HCT116 (cell line): ENCODE results near the gene ABCG8. TPM values are rescaled to one million over a fixed set of nuclear protein-coding genes. Genes with fewer than 3 reads are reported as not detected.

Experiments used
- ATAC-seq: fragments of 200-7000 bp; cut with Tn5 transposase; 2 replicates; pipeline ENCODE4 v1.9.1; 2020; ENCODE audit warnings: mild to moderate bottlenecking, moderate library complexity
- BruUV-seq: library from RNA; stranded (reverse); fragments of 400-500 nt; replicated peaks from 2 replicates; lab custom pipeline; 2021; lab: Mats Ljungman, UMichigan
- CTCF ChIA-PET: fragments of 300-600 bp; sonication (Branson Sonifier 250); formaldehyde crosslinking; loops from one replicate; lab custom pipeline; 2021; ENCODE audit warnings: antibody characterized with exemption; lab: Charles Lee
- POLR2A ChIA-PET: fragments of 300-600, 350-600 bp; sonication (Branson Sonifier 250); formaldehyde crosslinking; loops from one replicate; lab custom pipeline; 2021; ENCODE audit warnings: antibody characterized with exemption; lab: Charles Lee
- RAD21 ChIA-PET, 2 experiments: fragments of 300-600 bp; sonication (Branson Sonifier 250); formaldehyde crosslinking; loops; one replicate each; lab custom pipeline; 2023; ENCODE audit warnings: low total read pairs in 2 of 2; ENCODE audit not compliant: uncharacterized antibody in 2 of 2, unreplicated experiment in 2 of 2, low non-redundant PET in 1 of 2; lab: Charles Lee
- DNase-seq: peaks from one replicate; pipeline ENCODE4 v3.0.0-alpha.2; 2010; ENCODE audit warnings: low read depth, low spot score
- H2AFZ ChIP-seq: fragments of 200-600 bp; shearing (Covaris generic), sonication (generic); 2 replicates; pipeline ENCODE4 v1.6.1; 2017; ENCODE audit warnings: low read depth, mixed run types, mixed read lengths, antibody characterized with exemption, low read length; ENCODE audit not compliant: poor library complexity, severe bottlenecking
- H3K27ac ChIP-seq: 2 replicates; pipeline ENCODE4 v1.5.1; 2012; ENCODE audit warnings: low read depth, low read length
- H3K27me3 ChIP-seq: fragments of 200-600 bp; sonication (generic); 2 replicates; pipeline ENCODE4 v1.6.1; 2016; ENCODE audit warnings: mixed run types, low read length, mixed read lengths; ENCODE audit not compliant: insufficient read depth
- H3K36me3 ChIP-seq, 2 experiments: fragments of 200-500 bp in 1 of 2; fragments of 200-600 bp in 1 of 2; sonication (Bioruptor generic) in 1 of 2; sonication (generic) in 1 of 2; 2 replicates each; pipeline versions ENCODE4 v1.5.1 to v1.6.1; 2014 to 2016; ENCODE audit warnings: low read length in 2 of 2, inconsistent platforms in 1 of 2, mixed read lengths in 1 of 2, mixed run types in 1 of 2; ENCODE audit not compliant: insufficient read depth in 2 of 2, control insufficient read depth in 1 of 2
- H3K4me1 ChIP-seq, 2 experiments: fragments of 200-600 bp in 1 of 2; sonication (generic) in 1 of 2; 2 replicates each; pipeline versions ENCODE4 v1.5.1 to v1.6.1; 2012 to 2017; ENCODE audit warnings: low read length in 2 of 2, inconsistent platforms in 1 of 2, mild to moderate bottlenecking in 1 of 2, mixed read lengths in 1 of 2, mixed run types in 1 of 2, moderate library complexity in 1 of 2; ENCODE audit not compliant: insufficient read depth in 2 of 2, control insufficient read depth in 1 of 2
- H3K4me2 ChIP-seq: fragments of 200-600 bp; sonication (generic); 2 replicates; pipeline ENCODE4 v1.6.1; 2017; ENCODE audit warnings: mixed run types, low read length, mixed read lengths
- H3K4me3 ChIP-seq, 2 experiments: fragments of 200-600 bp in 1 of 2; sonication (generic) in 1 of 2; replicated peaks in 1 of 2; 2 replicates each; pipeline ENCODE4 v1.5.1; 2011 to 2016; ENCODE audit warnings: low read length in 2 of 2, control low read depth in 1 of 2, low read depth in 1 of 2, mild to moderate bottlenecking in 1 of 2, mixed read lengths in 1 of 2, mixed run types in 1 of 2
- H3K79me2 ChIP-seq: fragments of 200-600 bp; sonication (generic); 2 replicates; pipeline ENCODE4 v1.6.1; 2017; ENCODE audit warnings: mild to moderate bottlenecking, mixed run types, low read length, moderate library complexity, mixed read lengths; ENCODE audit not compliant: insufficient read depth
- H3K9ac ChIP-seq: fragments of 200-600 bp; sonication (generic); 2 replicates; pipeline ENCODE4 v1.6.1; 2016; ENCODE audit warnings: low read length, mixed read lengths
- H3K9me2 ChIP-seq: fragments of 200-600 bp; sonication (generic), shearing (Covaris generic); 2 replicates; pipeline ENCODE4 v1.6.1; 2017; ENCODE audit warnings: mixed run types, mild to moderate bottlenecking, moderate library complexity; ENCODE audit not compliant: insufficient read depth
- H3K9me3 ChIP-seq, 2 experiments: fragments of 200-500 bp in 1 of 2; fragments of 200-600 bp in 1 of 2; sonication (Bioruptor generic) in 1 of 2; sonication (generic) in 1 of 2; 2 replicates each; pipeline ENCODE4 v1.6.1; 2014 to 2017; ENCODE audit warnings: low read length in 2 of 2, mixed read lengths in 2 of 2, inconsistent platforms in 1 of 2, low read depth in 1 of 2, mild to moderate bottlenecking in 1 of 2, mixed run types in 1 of 2, moderate library complexity in 1 of 2; ENCODE audit not compliant: control insufficient read depth in 1 of 2, insufficient read depth in 1 of 2
- H4K20me1 ChIP-seq: fragments of 200-600 bp; sonication (generic), shearing (Covaris generic); 2 replicates; pipeline ENCODE4 v1.6.1; 2017; ENCODE audit warnings: mixed run types, mild to moderate bottlenecking, moderate library complexity; ENCODE audit not compliant: insufficient read depth
- ATF3 ChIP-seq: IDR thresholded peaks from 2 replicates; pipeline ENCODE4 v1.6.1; 2012
- CBX3 ChIP-seq: IDR thresholded peaks from 2 replicates; pipeline ENCODE4 v1.6.1; 2012; ENCODE audit warnings: low read depth
- ELF1 ChIP-seq: IDR thresholded peaks from 2 replicates; pipeline ENCODE4 v1.6.1; 2012; ENCODE audit warnings: low read depth, borderline replicate concordance
- JUND ChIP-seq: IDR thresholded peaks from 2 replicates; pipeline ENCODE4 v1.6.1; 2012
- MAX ChIP-seq: IDR thresholded peaks from 2 replicates; pipeline ENCODE4 v1.6.1; 2012
- POLR2AphosphoS5 ChIP-seq: IDR thresholded peaks from 2 replicates; pipeline ENCODE4 v1.6.1; 2011; ENCODE audit warnings: mild to moderate bottlenecking, low read depth, low read length, moderate library complexity
- REST ChIP-seq: IDR thresholded peaks from 2 replicates; pipeline ENCODE4 v1.6.1; 2012; ENCODE audit warnings: low read depth
- SIN3A ChIP-seq: IDR thresholded peaks from 2 replicates; pipeline ENCODE4 v1.6.1; 2012; ENCODE audit warnings: low read depth
- SRF ChIP-seq: IDR thresholded peaks from 2 replicates; pipeline ENCODE4 v1.6.1; 2012; ENCODE audit warnings: low read depth
- TCF7L2 ChIP-seq: IDR thresholded peaks from 2 replicates; pipeline ENCODE4 v1.7.0; 2011; ENCODE audit warnings: borderline replicate concordance, inconsistent platforms; ENCODE audit not compliant: insufficient read depth, insufficient read length; ENCODE audit errors: extremely low read depth
- ZFX ChIP-seq: fragments of 450-650 bp; IDR thresholded peaks from 2 replicates; pipeline ENCODE4 v1.6.1; 2017
- ZNF274 ChIP-seq: fragments of 200-500 bp; sonication (Bioruptor generic); IDR thresholded peaks from 2 replicates; pipeline ENCODE4 v1.6.1; 2014; ENCODE audit warnings: mild to moderate bottlenecking, low read depth, low read length, inconsistent platforms
- intact Hi-C: fragments of 100-400 bp; cut with micrococcal nuclease; formaldehyde crosslinking; loops from 2 replicates; pipeline ENCODE4 v1.10.0; 2022
- total RNA-seq: library from RNA; stranded (reverse); gene quantifications from one replicate; pipeline ENCODE4 v1.2.1, GENCODE V29; 2021; ENCODE audit not compliant: unreplicated experiment

ABCG8 gene
- total RNA-seq, 1 experiment from 2014 or later, result 0.05 TPM

- TF ChIP-seq SRF (no peak), ELF1 (no peak), CBX3 (no peak), ATF3 (no peak), JUND (no peak), POLR2AphosphoS5 (no peak), MAX (no peak), REST (no peak), ZNF274 (no peak), TCF7L2 (no peak), ZFX (no peak), SIN3A (no peak)
- TF ChIP-seq, all 23 proteins: peak for 0
- no peak overlapping the region for H3K4me2 ChIP-seq
- H3K9me3 ChIP-seq, result no peaks in the 10 kb centered on the region
- no peak overlapping the region for H3K9ac ChIP-seq
- no peak for DNase-seq
- no peak overlapping the region for H3K4me3 ChIP-seq
- no peaks in the 10 kb centered on the region for H3K79me2 ChIP-seq
- no peak overlapping the region for H2AFZ ChIP-seq
- H3K27ac ChIP-seq, result no peak overlapping the region
- ATAC-seq, result no peak
- no TSS peak for BruUV-seq
- intact Hi-C loops, result no loop called here
- no peaks in the 10 kb centered on the region for H3K36me3 ChIP-seq
- POLR2A ChIA-PET, result no interaction called here
- no peaks in the 10 kb centered on the region for H3K27me3 ChIP-seq
- no peaks in the 10 kb centered on the region for H3K9me2 ChIP-seq
- RAD21 ChIA-PET, result no interaction called here
- no peaks in the 10 kb centered on the region for H4K20me1 ChIP-seq
- CTCF ChIA-PET, result no interaction called here
- H3K4me1 ChIP-seq, result peaks cover 0 to 5% of the 10 kb centered on the region in 2 experiments; a peak in 1 of 4 replicates
Measured at GRCh38 chr2:43794956-43795355, 43.8 kb upstream of the ABCG8 start.
